Type B pancreatic cell (in vitro differentiated cells): Measurements from ENCODE around the gene FARP2. TPM values are rescaled to one million over a fixed set of nuclear protein-coding genes. Genes with fewer than 3 reads are reported as not detected.

Source experiments
- DNase-seq: peaks from one replicate; pipeline ENCODE4 v3.0.0; 2021; ENCODE audit warnings: mixed read lengths; ENCODE audit not compliant: unreplicated experiment; ENCODE audit errors: extremely low spot score
- H3K27ac Mint-ChIP-seq: 2 replicates; pipeline ENCODE4 v1.8.0; 2021; ENCODE audit warnings: mild to moderate bottlenecking, mixed read lengths
- H3K27me3 Mint-ChIP-seq: 2 replicates; pipeline ENCODE4 v1.8.0; 2021; ENCODE audit warnings: mixed read lengths
- H3K36me3 Mint-ChIP-seq: 2 replicates; pipeline ENCODE4 v1.8.0; 2021; ENCODE audit warnings: mixed read lengths
- H3K4me1 Mint-ChIP-seq: one replicate; pipeline ENCODE4 v1.8.0; 2021; ENCODE audit warnings: mixed read lengths; ENCODE audit not compliant: unreplicated experiment
- H3K4me3 Mint-ChIP-seq: 2 replicates; pipeline ENCODE4 v1.8.0; 2021; ENCODE audit warnings: mild to moderate bottlenecking, mixed read lengths
- H3K9me3 Mint-ChIP-seq: 2 replicates; pipeline ENCODE4 v1.8.0; 2021; ENCODE audit warnings: mixed read lengths
- total RNA-seq: library from RNA; stranded (reverse); gene quantifications from 2 replicates; pipeline ENCODE4 v1.2.1, GENCODE V29; 2021; ENCODE audit warnings: low replicate concordance
- TF ChIP-seq, protein P1 (sequence below): fragments of 200-600 bp; sonication (generic); conservative IDR thresholded peaks from 2 replicates; pipeline ENCODE4 v1.5.0; 2021; ENCODE audit warnings: antibody characterized with exemption, mild to moderate bottlenecking

The FARP2 gene
- total RNA-seq, 1 donor from 2014 or later = 62.5 TPM

DNA sequence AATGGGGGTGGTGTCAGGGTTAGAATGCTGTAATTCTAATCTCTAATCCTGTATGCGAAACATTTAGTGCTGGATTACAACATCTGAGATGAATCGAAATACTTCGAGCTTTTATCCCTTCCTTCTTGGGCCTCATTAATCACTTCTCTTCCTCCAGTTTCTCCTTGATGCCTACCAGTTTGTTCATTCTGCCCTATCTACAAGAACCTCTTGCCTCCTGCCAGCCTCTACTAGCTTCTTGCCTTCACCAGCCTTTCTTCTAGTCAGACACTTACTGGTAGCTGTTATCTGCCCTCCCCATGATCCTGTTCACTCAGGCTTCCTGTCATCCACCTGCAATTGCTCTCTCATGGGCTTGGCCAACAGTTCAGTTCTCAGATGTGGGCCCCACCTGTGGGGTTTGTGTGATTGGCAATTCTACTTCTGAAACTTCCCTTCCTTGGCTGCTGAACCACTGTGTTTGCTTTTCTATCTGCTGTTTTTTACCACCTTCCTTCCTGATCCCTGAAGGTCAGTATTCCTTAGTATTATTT is 15.4 kb upstream of the FARP2 start:
- Mint-ChIP-seq H3K4me3 (no peak overlapping the region), H3K4me1 (no peaks in the 10 kb centered on the region), H3K36me3 (peaks cover 46% of the 10 kb centered on the region), H3K9me3 (no peaks in the 10 kb centered on the region), H3K27ac (no peak overlapping the region), H3K27me3 (no peaks in the 10 kb centered on the region)
- TF ChIP-seq, protein P1, sequence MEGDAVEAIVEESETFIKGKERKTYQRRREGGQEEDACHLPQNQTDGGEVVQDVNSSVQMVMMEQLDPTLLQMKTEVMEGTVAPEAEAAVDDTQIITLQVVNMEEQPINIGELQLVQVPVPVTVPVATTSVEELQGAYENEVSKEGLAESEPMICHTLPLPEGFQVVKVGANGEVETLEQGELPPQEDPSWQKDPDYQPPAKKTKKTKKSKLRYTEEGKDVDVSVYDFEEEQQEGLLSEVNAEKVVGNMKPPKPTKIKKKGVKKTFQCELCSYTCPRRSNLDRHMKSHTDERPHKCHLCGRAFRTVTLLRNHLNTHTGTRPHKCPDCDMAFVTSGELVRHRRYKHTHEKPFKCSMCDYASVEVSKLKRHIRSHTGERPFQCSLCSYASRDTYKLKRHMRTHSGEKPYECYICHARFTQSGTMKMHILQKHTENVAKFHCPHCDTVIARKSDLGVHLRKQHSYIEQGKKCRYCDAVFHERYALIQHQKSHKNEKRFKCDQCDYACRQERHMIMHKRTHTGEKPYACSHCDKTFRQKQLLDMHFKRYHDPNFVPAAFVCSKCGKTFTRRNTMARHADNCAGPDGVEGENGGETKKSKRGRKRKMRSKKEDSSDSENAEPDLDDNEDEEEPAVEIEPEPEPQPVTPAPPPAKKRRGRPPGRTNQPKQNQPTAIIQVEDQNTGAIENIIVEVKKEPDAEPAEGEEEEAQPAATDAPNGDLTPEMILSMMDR = no peak
- DNase-seq = no peak

DNA sequence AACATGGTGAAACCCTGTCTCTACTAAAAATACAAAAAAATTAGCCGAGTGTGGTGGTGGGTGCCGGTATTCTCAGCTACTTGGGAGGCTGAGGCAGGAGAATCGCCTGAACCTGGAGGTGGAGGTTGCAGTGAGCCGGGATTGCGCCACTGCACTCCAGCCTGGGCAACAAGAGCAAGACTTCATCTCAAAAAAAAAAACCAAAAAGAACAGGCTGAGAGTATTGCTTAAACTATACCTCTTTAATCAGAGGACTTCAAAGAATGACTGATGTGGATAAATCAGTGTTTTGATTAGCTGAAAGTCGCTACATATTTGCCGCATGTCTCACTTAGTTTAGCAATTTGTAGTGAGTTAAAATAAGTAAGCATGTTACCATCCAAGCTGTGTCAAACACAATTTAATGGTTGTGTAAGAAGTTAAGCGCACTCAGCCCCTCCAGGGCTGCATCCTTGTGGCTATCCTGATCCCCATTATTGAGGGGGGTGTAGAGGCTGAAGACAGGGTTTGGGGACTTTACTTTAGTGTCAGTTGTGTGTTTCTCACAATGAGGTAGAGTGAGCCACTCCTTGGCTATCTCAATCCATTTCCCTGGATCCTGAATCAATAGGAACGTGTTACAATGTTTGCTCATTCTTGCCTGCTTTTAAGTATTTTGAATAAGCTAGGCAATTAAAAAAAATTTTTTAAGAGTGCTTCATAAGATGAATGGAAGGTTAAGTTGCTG is 11.0 kb upstream of the FARP2 start:
- Mint-ChIP-seq H3K9me3 (no peaks in the 10 kb centered on the region), H3K27ac (no peak overlapping the region), H3K4me1 (no peaks in the 10 kb centered on the region), H3K36me3 (peaks cover 45% of the 10 kb centered on the region), H3K27me3 (no peaks in the 10 kb centered on the region), H3K4me3 (no peak overlapping the region)
- no peak for DNase-seq
- TF ChIP-seq, protein P1 = no peak

DNA sequence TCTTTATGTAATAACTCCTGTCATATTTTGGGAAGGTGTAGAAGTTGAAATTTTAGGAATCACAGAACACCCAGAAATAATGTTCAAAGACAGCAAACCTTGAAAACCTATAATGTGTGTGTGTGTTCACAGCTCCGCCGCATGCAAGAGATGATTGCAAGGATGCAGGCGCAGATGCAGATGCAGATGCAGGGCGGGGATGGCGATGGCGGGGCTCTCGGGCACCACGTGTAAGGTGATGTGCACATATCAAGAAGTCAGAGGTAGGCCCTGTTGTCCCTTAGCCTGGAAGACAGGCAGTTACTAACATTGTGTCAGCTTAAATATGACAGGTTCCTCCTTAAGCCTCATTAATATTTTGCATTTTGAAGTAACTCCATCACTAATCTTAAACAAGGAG is 6.1 kb upstream of the FARP2 start:
- H3K27ac Mint-ChIP-seq = no peak overlapping the region
- no peak overlapping the region for H3K4me3 Mint-ChIP-seq
- no peak for DNase-seq
- no peaks in the 10 kb centered on the region for H3K9me3 Mint-ChIP-seq
- TF ChIP-seq, protein P1 = no peak
- H3K36me3 Mint-ChIP-seq = peaks cover 23% of the 10 kb centered on the region
- H3K4me1 Mint-ChIP-seq = peaks cover 14% of the 10 kb centered on the region
- no peaks in the 10 kb centered on the region for H3K27me3 Mint-ChIP-seq

DNA sequence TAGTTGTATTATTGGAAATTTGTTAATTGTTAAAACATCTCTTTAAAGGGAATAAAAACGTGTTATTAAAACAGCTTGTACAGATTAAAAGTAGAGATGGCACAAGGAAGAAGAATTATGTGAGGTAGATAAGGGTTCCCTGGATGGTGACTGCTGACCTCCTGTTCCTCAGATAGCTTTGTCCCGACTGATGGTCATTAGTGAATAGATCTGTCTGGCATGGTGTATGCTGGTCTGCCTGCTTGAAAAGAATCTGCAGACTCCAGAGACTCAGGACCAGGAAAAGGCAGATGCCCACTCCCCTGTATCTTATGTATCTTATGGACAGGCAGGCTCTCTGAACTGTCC is 5.6 kb upstream of the FARP2 start:
- H3K36me3 Mint-ChIP-seq = peaks cover 23% of the 10 kb centered on the region
- no peaks in the 10 kb centered on the region for H3K9me3 Mint-ChIP-seq
- TF ChIP-seq, protein P1 = no peak
- peak overlapping the region; percentile 74 for H3K27ac Mint-ChIP-seq
- DNase-seq = no peak
- peaks cover 15% of the 10 kb centered on the region for H3K4me1 Mint-ChIP-seq
- peak overlapping the region; percentile 5 for H3K4me3 Mint-ChIP-seq
- no peaks in the 10 kb centered on the region for H3K27me3 Mint-ChIP-seq

DNA sequence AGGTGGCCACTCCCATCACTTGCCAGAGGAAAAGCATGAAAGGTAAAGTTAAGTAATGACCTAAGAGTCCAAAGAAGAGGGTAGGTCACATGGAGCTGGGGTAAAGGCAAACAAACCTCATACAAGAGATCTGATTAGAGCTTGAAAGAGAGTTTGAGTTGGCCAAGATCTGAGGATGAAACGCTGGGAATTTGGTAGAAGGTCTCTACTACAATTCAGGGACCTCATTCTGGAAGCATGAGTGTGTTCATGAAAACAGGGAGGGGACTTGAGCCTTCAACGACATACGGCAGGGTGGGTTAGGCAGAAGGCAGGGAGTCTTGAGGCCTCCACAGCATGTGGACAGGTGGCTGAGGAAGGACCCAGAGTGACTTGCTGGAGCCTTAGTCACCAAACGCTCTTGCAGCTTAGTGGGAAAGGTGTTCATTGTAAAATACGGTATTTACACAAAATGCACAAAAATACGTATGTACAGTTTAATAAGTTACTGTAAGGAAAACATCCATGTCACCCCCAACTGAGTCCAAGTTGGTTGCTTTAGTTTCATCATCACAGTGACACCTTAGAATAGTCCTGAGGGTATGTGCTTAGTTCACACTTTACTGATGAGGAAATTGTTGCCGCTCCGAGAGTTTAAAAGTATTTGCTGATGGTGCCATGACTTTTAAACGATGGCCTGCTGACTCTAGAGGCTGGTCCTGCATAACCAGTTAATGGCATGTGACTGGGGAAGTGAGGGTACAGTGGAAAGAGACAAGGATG is 5.0 kb upstream of the FARP2 start:
- peak overlapping the region; percentile 74 for H3K27ac Mint-ChIP-seq
- H3K9me3 Mint-ChIP-seq = no peaks in the 10 kb centered on the region
- H3K4me3 Mint-ChIP-seq = peak overlapping the region; percentile 22
- peaks cover 15% of the 10 kb centered on the region for H3K4me1 Mint-ChIP-seq
- H3K36me3 Mint-ChIP-seq = peaks cover 18% of the 10 kb centered on the region
- no peak for DNase-seq
- TF ChIP-seq, protein P1 = no peak
- H3K27me3 Mint-ChIP-seq = no peaks in the 10 kb centered on the region
